Measurements from ENCODE around the gene MIDN.
A peak's percentile ranks its signal among the peaks of the same experiment; 100 is the strongest.

DNA sequence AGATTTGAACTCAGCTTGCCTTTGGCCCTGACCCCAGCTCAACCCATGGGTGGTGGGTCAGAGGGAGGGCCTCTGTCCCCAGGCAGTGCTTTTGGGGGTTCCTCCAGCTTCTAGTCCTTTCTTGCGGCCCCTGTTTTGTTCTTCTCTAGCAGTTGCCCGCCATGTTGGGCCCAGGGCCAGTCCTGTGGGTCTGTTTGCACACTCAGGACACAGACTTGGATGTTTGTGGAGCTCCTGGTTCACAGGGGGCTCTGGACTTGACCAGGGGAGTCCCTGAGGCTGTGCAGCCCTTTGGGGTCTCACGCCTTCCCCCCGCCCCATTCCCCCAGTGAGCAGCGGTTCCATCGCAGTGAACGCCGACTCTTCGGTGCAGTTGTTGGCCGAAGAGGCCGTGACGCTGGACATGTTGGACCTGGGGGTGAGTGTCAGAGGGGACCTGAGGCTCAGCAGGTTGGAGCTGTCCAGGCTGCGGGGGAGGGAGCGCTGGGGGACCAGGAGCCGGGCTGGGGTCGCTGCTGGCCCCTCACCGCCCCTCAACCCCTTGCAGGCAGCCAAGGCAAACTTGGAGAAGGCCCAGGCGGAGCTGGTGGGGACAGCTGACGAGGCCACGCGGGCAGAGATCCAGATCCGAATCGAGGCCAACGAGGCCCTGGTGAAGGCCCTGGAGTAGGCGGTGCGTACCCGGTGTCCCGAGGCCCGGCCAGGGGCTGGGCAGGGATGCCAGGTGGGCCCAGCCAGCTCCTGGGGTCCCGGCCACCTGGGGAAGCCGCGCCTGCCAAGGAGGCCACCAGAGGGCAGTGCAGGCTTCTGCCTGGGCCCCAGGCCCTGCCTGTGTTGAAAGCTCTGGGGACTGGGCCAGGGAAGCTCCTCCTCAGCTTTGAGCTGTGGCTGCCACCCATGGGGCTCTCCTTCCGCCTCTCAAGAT is 4.4 kb upstream of the MIDN start:
- TF ChIP-seq CTCF (IDR thresholded peaks at IDR 0.05) (peak; percentile 92 to 98 (median 98)), POLR2A (IDR thresholded peaks at IDR 0.05) (peak in 1 of 4 donors; percentile 21)
